GM18907 (cell line): ENCODE measurements around the gene FHL3.
"Not testable (repeated sequence)": the region's sequence is repeated elsewhere in the genome, so short reads cannot be mapped to it uniquely, and the experiment has no call there.

Source experiments
- ATAC-seq: cut with Tn5 transposase; IDR thresholded peaks from one replicate; pipeline ENCODE4 v1.9.1; 2021; ENCODE audit warnings: mild to moderate bottlenecking, moderate library complexity; ENCODE audit not compliant: unreplicated experiment

FHL3 gene

DNA sequence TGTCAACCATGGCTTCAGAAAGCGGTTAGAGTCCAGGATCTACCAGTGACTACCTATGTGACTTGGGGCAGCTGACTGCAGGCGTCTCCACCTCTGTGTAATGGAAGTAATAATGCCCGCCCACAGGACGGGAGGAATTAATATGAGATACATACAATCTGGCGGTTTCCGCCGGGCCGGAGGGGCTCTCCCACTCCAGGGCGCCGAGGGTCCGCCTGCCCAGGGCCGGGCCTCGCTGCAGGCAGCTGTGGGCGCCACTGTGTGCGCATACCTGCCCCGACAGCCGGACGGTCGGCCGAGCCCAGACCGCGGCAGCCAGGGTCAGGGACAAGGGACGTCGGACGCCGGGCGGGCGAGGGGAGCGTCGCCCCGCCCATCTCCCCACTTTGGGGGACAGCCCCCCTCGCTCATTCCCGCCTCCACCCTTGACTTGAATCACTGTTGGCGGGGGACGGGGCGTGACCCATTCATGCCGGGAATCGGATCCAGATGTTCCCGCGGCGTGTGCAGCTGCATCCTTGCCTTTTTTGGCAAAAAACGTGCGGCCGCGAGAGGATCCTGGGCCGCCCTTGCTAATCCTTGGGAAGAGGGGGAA lies 9.5 kb downstream of the FHL3 start:
- ATAC-seq, result no peak

DNA sequence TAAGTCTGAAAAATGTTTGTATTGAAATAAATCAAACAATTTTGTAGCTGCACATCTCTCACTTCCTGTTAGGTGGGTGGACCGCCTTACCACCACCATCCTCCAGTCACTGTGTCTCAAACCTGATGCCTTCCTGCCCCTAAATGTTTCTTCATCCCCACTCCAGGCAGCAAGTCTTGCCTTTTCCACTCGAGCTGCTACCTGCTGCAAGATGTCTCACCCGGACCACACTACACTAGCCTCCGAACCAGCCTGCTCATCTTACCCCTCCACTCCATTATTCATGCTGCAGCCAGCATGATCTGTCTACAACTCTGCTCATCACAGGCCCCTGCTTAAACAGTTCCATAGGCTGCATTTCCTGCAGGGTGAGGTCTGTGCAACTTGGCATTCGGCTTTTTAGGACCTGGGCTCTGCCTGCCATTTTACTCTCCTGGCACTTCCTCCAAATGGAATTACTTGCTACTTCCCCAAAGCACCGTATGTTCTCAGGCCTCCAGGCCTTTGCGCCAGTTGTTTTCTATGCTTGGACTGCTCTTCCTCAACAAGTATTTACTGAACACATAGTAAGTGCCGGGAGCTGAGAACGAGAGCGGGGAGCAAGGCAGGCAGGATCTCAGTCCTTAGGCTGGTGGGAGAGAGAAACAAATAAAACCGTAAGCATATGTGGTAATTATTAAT lies 10.3 kb downstream of the FHL3 start:
- no peak for ATAC-seq

GRCh38 chr1:37989361-37989930 lies 15.9 kb downstream of the FHL3 start:
- ATAC-seq, result peak; percentile 36

DNA sequence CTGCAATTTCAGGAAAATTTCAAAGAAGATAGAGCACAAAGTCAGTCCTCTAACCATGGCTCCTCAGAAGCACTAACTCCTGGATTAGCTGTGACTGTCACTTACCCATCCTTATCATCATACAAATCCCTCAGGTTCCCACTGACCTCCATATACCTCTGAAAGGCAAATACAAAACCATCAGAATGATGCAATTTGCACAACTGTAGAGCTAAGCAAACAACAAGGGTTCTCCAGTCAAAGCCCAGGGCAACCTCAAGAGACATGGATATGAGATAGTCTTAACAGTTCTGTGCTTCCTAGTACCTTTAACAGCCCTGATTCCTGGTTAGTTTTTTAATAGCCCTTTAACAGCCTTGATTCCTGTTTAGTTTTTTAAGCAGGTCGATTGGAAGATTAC lies 17.6 kb downstream of the FHL3 start:
- ATAC-seq, result no peak

GRCh38 chr1:37983546-37983945 lies 21.8 kb downstream of the FHL3 start:
- ATAC-seq, result no peak

- no peak for ATAC-seq
Measured at GRCh38 chr1:37978541-37978940, 26.8 kb downstream of the FHL3 start.

GRCh38 chr1:37975083-37975482 lies 30.2 kb downstream of the FHL3 start:
- ATAC-seq, result not testable (repeated sequence)

GRCh38 chr1:37974567-37974966 lies 30.7 kb downstream of the FHL3 start:
- no peak for ATAC-seq

DNA sequence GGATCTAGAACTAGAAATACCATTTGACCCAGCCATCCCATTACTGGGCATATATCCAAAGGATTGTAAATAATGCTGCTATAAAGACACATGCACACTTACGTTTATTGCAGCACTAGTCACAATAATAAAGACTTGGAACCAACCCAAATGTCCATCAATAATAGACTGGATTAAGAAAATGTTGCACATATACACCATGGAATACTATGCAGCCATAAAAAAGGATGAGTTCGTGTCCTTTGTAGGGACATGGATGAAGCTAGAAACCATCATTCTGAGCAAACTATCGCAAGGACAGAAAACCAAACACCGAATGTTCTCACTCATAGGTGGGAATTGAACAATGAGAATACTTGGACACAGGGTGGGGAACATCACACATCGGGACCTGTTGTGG lies 31.6 kb downstream of the FHL3 start:
- ATAC-seq, result not testable (repeated sequence)

DNA sequence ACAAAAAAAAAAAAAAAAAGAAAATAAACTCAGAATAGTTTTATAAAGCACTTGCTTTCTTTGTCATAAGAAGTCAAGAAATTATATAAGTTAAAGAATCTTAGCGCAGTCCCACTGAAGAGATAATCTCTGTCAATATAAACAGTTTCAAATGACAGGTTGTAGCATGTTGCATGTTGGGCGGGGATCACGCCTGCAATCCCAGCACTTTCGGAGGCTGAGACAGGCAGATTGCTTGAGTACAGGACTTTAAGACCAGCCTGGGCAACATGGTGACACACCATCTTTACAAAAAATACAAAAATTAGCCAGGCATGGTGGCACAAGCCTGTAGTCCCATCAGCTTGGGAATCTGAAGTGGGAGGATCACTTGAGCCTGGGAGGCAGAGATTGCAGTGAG lies 40.0 kb downstream of the FHL3 start:
- no peak for ATAC-seq

DNA sequence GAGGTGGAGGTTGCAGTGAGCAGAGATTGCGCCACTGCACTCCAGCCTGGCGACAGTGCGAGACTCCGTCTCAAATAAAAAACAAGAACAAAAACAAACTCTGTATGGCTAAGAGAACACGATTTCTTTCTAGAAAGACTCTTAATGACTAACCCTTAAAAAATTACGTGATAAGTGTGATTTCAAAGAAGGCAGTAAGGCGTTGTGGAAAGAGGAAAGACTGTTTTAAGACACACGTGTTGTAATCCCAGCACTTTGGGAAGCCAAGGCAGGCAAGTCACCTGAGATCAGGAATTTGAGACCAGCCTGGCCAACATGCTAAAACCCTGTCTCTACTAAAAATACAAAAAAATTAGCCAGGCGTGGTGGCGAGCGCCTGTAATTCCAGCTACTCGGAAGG lies 41.2 kb downstream of the FHL3 start:
- ATAC-seq, result not testable (repeated sequence)

GRCh38 chr1:37958690-37959089 lies 46.6 kb downstream of the FHL3 start:
- ATAC-seq, result no peak

DNA sequence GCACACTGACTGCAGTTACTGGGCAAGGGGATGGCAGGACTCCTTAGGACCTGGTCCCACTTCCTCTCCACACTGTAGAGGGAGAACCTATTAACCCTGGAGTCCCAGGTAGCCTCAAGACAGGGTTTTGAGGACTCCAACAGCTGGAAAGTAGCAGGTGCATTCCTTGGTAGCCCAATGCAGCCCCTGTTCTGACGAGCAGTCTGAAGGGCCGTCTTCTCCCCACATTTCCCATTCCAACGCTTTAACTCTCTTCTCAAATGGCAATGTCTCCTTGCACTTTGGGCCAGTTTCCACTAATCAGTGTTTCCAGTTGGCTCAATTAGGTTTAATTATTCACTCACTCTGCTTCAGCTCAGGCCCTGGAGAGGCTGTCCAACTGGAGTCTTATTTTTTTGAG lies 49.6 kb downstream of the FHL3 start:
- ATAC-seq, result no peak

- ATAC-seq, result no peak
Measured at GRCh38 chr1:37954316-37954971, 50.9 kb downstream of the FHL3 start.

GRCh38 chr1:37952738-37953137 lies 52.6 kb downstream of the FHL3 start:
- ATAC-seq, result no peak

- ATAC-seq, result no peak
Measured at GRCh38 chr1:37951783-37952624, 53.3 kb downstream of the FHL3 start.

DNA sequence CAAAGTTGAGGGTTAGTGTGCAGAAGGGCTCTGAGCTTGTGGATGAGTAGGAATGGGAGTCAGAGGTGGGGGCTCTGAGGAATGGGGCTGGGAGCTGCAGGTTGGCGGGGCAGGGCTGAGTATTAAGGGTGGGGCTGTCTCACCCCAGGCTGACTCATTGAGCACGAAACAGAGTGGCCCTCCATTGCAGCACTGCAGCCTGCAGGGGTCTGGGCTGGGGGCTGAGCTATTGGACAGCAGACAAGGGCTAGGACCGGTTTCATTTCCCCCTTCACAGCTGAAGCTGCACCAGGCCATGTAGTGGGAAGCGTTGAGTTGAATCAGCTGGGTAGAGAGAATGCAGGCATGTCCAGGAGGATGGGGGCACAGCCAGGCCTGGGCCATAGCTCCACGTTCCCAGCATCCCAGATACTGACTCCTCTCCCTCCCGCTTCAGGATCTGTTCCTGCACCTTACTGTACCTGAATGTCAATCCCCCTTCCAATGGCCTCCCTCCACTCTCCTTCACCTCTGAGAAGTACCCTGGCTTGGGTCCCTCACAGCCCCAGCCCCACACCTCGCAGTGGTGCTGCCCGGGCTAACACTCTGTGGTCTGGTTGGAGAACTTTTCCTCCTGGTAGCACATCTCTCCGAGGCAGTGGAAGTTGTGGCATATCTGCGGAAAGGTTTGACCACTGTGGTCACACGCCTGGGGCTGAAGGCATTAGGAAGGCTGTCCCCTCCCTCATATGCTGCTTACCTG lies 54.1 kb downstream of the FHL3 start:
- no peak for ATAC-seq

- ATAC-seq, result no peak
Measured at GRCh38 chr1:37949524-37950152, 55.7 kb downstream of the FHL3 start.

DNA sequence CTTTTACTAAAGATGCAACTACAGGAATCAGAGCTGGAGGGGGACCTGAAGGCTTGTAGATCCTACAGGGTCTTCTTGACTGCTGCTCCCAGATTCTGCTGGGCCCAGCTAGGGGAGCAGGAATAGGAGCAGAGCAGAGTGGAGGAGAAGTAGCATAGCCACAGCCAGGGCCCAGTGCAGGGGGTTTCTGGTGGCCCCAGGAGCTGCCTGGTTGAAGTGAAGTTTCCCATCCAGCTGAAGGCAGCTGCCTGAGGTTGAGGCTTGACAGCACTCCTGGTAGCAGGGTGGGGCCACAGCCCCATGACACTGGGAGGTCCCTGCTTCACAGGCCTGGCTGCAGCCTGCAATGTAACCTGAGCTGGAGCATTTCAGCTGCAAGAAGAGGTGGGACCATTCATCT lies 56.5 kb downstream of the FHL3 start:
- no peak for ATAC-seq

DNA sequence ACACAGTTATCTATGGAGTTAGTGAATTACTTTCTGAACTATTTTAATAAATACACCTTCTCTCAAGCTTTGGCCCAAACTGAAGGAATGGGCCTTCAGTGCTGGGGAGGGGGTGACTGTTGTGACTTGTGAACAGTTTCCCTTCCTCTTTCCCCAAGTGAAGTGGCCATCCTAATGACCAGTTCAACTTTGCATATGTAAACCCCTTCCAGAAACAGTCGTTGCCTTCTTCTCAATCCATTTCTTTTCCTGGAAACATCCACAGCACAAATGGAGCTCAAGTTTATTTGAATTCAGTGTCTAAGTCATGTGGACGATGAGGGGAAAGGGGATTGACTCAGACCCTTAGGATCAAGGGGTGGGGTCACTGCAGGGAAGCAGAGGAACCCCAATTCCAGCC lies 57.1 kb downstream of the FHL3 start:
- ATAC-seq, result no peak
